Germinal center (tissue), 1 donor: ENCODE results near the gene FRMD4A.
"Not testable (repeated sequence)": the region's sequence is repeated elsewhere in the genome, so short reads cannot be mapped to it uniquely, and the experiment has no call there.

Experiments
- DNase-seq: peaks from one replicate; pipeline ENCODE4 v3.0.0; 2012; ENCODE audit warnings: mixed read lengths, low spot score

FRMD4A gene

GRCh38 chr10:14146025-14146424, 184.7 kb downstream of the FRMD4A start:
- no peak for DNase-seq

- no peak for DNase-seq
These were observed 186.3 kb downstream of the FRMD4A start for GRCh38 chr10:14144451-14144850.

- no peak for DNase-seq
These were observed 188.0 kb downstream of the FRMD4A start for GRCh38 chr10:14142606-14143250.

- no peak for DNase-seq
These were observed 189.4 kb downstream of the FRMD4A start for GRCh38 chr10:14141283-14141682.

DNA sequence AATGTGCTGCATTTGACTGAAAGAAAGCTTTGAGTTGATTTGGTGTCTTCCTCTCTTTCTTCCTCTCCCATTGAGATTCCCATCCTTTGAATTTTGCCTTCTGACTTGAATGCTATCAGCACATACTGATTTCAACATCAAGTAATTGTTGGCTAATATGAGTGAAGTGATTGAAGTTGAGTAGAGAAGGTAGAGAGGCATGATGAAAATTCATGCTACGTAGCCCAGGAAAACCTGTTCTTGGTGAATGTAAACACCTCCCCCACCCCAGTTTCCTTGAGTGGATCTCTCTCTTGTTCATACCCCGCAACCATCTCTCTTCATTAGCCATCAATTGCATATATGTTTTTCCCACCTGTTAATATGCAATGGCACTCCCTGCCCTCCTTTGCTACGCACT, 193.3 kb downstream of the FRMD4A start:
- no peak for DNase-seq

DNA sequence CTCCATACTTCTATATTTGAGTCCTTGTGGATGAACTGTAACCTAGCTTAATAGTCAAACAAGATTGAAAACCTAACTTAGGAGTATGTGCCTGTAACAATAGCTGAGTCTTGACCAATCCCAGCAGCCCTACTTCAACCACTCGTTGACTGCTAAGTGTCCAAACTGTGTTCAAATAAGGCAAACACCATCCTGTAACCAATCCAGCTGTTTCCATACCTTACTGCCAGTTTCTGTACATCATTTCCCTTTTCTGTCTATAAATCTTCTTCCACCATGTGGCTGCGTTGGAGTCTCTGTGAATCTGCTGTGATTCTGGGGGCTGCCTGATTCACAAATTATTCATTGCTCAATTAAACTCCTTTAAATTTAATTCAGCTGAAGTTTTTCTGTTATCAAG, 195.5 kb downstream of the FRMD4A start:
- DNase-seq: not testable (repeated sequence)

GRCh38 chr10:14134275-14134674, 196.4 kb downstream of the FRMD4A start:
- no peak for DNase-seq

GRCh38 chr10:14131261-14131960, 199.3 kb downstream of the FRMD4A start:
- no peak for DNase-seq

- no peak for DNase-seq
These were observed 201.0 kb downstream of the FRMD4A start for GRCh38 chr10:14129770-14130169.

DNA sequence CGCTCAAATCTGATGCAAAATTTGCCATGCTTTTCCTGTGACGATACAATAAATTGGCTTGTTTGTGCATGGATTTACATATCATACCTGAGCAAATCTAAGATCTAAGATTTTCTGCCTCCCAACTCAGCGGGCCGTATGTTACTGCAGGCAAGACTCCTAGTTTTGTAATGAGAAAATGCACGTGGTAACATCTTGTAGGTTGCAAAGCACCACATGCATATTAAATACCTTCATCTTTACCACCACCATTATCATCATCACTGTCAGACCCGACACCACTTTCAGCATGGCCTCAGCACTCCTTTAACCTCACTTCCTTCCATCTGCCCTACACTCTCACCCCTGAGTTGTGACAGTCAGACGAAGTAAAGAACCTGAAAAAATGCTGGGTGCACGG, 202.2 kb downstream of the FRMD4A start:
- no peak for DNase-seq

- DNase-seq: no peak
These were observed 203.9 kb downstream of the FRMD4A start for GRCh38 chr10:14126697-14127440.

DNA sequence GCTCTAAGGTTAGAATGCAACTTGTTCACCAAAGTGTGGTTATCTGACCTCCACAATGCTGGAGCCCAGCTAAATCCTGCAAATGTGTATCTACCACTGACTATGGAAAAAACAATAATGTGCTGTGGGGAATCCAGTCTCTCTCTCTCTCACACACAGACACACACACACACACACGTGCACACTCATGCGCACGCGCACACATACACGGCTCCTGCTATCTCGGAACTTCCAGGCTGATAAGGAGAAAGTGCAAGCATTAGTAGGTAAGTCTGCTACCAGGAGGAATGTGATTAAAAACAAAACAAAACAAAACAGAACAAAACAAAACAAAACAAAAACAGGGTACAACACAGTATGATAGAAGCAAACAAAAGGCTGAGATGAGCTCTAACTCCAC, 205.2 kb downstream of the FRMD4A start:
- no peak for DNase-seq

GRCh38 chr10:14124941-14125340, 205.8 kb downstream of the FRMD4A start:
- DNase-seq: no peak

DNA sequence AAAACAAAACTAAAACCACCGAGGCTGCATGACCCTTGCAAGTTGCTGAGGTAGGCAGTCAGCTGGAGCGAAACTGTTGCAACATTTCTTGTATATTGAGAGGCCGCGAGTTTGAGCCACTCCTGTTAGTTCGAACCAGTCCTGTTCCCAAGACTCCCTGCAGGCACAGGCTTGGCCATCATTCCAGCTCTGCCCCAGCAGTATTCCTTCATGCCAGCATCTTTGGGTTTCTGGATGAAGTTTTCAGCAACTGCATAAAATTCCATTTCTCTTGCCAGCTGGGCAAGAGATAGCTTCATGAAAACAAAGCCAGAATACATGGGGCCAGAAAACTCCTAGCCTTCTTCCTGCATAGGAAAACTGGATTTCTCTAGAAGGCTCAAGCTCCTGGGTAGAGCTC, 207.6 kb downstream of the FRMD4A start:
- DNase-seq: no peak

GRCh38 chr10:14120812-14121211, 209.9 kb downstream of the FRMD4A start:
- DNase-seq: no peak

GRCh38 chr10:14118953-14119352, 211.8 kb downstream of the FRMD4A start:
- DNase-seq: no peak

DNA sequence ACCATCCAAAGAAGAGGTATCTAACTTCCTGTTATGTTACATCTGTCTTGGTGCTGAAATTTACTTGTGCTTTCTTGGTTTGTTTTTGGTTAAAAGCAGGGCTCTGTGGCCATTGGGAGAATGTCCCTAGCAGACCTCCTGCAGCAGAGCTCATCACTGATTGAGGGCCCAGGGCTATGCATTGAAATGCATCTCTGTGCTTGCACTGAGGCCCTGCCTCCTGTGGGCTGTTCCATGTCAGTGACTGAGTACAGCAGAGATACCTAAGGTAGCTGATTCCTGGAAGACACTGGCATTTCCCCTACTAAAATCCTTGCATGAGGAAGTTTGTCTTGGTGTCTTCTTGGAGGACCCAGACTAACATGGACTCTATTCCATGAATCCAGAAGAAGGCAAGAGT, 213.9 kb downstream of the FRMD4A start:
- DNase-seq: peak; percentile 6

DNA sequence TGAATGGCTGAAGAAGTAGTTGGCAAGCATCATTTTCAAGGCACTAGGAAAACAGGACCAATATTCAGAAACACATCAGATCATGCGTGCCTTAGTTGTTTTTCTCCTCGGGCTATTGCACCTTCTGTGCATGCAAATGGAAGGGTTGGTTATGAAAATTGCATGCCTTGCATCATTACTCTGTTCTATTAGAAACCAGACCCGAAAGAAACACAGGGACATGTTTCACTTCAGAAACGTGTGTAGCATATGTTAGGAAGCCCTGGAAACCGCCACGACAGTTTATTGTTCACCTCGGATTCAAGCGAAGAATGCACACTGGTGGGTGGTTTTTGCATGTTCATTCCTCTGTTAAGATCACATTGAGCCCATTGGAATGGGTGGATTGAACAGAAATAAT, 214.7 kb downstream of the FRMD4A start:
- peak; percentile 29 for DNase-seq

DNA sequence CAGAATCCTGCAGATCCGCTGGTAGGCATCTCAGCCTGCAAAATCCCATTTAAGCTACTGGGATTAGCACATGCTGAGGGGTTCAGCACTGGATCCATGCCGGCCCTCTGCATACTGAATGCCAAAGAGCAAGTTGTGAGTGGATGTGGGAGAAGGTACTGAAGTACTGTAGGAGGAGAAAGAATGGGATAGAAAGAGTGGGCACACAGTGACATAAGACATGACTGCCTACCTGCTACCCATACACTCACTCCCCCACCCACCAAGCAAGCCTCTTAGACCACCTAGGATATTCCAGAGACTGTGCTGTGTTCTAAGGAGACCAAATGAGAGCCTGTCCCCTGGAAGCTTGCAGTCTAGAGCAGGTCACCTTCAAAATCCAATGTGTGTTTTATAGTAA, 215.9 kb downstream of the FRMD4A start:
- DNase-seq: no peak

- no peak for DNase-seq
These were observed 218.7 kb downstream of the FRMD4A start for GRCh38 chr10:14112056-14112455.

GRCh38 chr10:14111208-14111607, 219.5 kb downstream of the FRMD4A start:
- DNase-seq: no peak

GRCh38 chr10:14106828-14107227, 223.9 kb downstream of the FRMD4A start:
- no peak for DNase-seq

DNA sequence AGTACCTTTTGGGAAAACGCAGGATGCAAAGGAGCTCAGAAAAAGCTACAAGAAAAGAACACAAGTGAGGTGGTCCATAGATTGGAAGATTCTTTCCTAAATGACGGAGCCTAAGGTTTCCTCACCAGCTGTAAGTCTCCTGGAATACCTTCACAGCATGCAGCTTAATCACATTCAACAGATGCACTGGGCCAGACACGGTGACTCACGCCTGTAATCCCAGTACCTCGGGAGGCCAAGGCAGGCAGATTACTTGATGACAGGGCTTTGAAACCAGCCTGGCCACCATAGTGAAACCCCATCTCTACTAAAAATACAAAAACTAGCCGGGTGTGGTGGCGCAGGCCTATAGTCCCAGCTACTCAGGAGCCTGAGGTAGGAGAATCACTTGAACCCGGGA, 228.7 kb downstream of the FRMD4A start:
- DNase-seq: no peak
